ENCODE measurements around the gene NUP43.

The NUP43 gene

DNA sequence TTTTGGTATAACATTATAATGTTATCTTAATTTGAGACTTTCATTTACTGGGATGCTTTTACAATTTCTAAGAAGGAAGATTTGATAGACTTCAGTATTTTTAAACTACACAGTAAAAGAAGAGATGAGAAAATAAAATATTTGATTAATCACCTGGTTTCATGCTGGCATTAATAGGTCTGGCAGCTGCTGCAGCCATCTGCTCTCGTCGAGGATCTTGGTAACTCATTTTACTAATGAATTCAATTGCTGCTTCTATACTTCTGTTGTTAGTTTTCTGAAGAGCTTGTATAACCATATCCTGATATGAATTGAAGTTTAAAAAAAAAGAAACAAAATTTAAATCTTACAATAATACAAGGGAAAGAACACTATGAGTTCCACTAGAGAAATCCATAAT, 51.4 kb downstream of the NUP43 start:
- no peaks in the 10 kb centered on the region for H3K36me3 ChIP-seq (replicated peaks; ENCODE audit: insufficient read depth, low read length)
- no peaks in the 10 kb centered on the region for H3F3A ChIP-seq (ENCODE audit: insufficient read depth, low read length)
- no peak overlapping the region for H3K9ac ChIP-seq (ENCODE audit: low read length)
- H4K20me1 ChIP-seq (ENCODE audit: insufficient read depth, low read length) = no peaks in the 10 kb centered on the region
- TF ChIP-seq, protein P1, sequence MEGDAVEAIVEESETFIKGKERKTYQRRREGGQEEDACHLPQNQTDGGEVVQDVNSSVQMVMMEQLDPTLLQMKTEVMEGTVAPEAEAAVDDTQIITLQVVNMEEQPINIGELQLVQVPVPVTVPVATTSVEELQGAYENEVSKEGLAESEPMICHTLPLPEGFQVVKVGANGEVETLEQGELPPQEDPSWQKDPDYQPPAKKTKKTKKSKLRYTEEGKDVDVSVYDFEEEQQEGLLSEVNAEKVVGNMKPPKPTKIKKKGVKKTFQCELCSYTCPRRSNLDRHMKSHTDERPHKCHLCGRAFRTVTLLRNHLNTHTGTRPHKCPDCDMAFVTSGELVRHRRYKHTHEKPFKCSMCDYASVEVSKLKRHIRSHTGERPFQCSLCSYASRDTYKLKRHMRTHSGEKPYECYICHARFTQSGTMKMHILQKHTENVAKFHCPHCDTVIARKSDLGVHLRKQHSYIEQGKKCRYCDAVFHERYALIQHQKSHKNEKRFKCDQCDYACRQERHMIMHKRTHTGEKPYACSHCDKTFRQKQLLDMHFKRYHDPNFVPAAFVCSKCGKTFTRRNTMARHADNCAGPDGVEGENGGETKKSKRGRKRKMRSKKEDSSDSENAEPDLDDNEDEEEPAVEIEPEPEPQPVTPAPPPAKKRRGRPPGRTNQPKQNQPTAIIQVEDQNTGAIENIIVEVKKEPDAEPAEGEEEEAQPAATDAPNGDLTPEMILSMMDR (IDR thresholded peaks at IDR 0.05; ENCODE audit: low read length) = no peak
- TF ChIP-seq EZH2 (optimal IDR thresholded peaks at IDR 0.05; ENCODE audit: low read depth, low read length) = no peak
- TF ChIP-seq EZH2phosphoT487 (IDR thresholded peaks at IDR 0.05; ENCODE audit: low read length) = no peak
- peaks cover 42% of the 10 kb centered on the region for H3K79me2 ChIP-seq (ENCODE audit: low read length)
- no peak overlapping the region for H3K4me3 ChIP-seq (ENCODE audit: low read length)
- no peak overlapping the region for H2AFZ ChIP-seq (ENCODE audit: low read length)
- H3K9me2 ChIP-seq (replicated peaks; ENCODE audit: insufficient read depth, low read length) = no peaks in the 10 kb centered on the region
- H3K9me3 ChIP-seq (replicated peaks; ENCODE audit: insufficient read depth, low read length) = no peaks in the 10 kb centered on the region
- no peak overlapping the region for H3K27ac ChIP-seq (ENCODE audit: low read length)
- no peaks in the 10 kb centered on the region for H3K27me3 ChIP-seq (replicated peaks; ENCODE audit: insufficient read depth, low read length)
- no peak overlapping the region for H3K4me2 ChIP-seq (ENCODE audit: low read depth, low read length)
- no peaks in the 10 kb centered on the region for H3K4me1 ChIP-seq (ENCODE audit: low read length)
- no peak for DNase-seq

DNA sequence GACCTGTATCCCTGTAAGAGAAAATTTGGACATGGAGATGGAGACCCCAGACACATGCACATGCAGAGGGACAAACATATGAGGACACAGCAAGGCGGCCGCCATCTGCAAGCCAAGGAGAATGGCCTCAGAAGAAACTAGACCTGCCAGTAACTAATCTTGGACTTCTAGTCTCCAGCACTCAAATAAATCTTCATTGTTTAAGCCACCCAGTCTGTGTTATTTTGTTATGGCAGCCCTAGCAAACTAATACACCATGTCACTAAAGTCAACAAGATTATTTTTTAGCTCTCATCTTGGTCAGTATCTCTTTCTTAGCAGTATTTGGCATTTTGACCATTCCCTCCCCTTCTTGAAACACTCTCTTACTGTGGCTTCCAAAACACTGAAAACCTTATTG, 55.1 kb downstream of the NUP43 start:
- Histone ChIP-seq H3K79me2 (ENCODE audit: low read length) (peaks cover 12% of the 10 kb centered on the region), H3K9me2 (replicated peaks; ENCODE audit: insufficient read depth, low read length) (no peaks in the 10 kb centered on the region), H4K20me1 (ENCODE audit: insufficient read depth, low read length) (no peaks in the 10 kb centered on the region), H3F3A (ENCODE audit: insufficient read depth, low read length) (no peaks in the 10 kb centered on the region), H3K27ac (ENCODE audit: low read length) (no peak overlapping the region), H3K4me1 (ENCODE audit: low read length) (no peaks in the 10 kb centered on the region), H3K27me3 (replicated peaks; ENCODE audit: insufficient read depth, low read length) (no peaks in the 10 kb centered on the region), H3K36me3 (replicated peaks; ENCODE audit: insufficient read depth, low read length) (no peaks in the 10 kb centered on the region), H2AFZ (ENCODE audit: low read length) (no peak overlapping the region), H3K4me3 (ENCODE audit: low read length) (no peak overlapping the region), H3K9me3 (replicated peaks; ENCODE audit: insufficient read depth, low read length) (no peaks in the 10 kb centered on the region), H3K9ac (ENCODE audit: low read length) (no peak overlapping the region), H3K4me2 (ENCODE audit: low read depth, low read length) (no peak overlapping the region)
- DNase-seq = no peak
- TF ChIP-seq, protein P1 (IDR thresholded peaks at IDR 0.05; ENCODE audit: low read length) = no peak
- TF ChIP-seq EZH2 (optimal IDR thresholded peaks at IDR 0.05; ENCODE audit: low read depth, low read length) = no peak
- no peak for TF ChIP-seq EZH2phosphoT487 (IDR thresholded peaks at IDR 0.05; ENCODE audit: low read length)

DNA sequence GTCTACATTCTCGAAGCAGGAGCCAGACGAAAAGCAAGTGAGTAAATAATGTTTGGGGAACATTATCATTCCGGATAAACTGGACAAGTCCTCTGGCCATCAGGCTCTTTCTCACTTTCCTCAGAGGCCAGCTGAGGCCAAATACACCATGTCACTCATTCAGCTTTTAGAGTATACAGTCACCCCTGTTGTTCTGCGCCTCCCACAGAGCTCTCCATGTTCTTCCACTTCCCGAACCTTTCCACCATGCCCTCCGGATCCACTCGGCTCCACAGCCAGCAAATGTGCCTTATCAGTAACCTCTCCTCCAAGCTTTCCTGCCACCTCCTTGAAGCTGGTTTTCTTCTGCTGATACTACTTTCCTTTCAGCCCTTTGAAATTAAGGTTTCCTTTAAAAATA, 60.1 kb downstream of the NUP43 start:
- Histone ChIP-seq H3K4me2 (ENCODE audit: low read depth, low read length) (no peak overlapping the region), H3F3A (ENCODE audit: insufficient read depth, low read length) (no peaks in the 10 kb centered on the region), H3K9ac (ENCODE audit: low read length) (no peak overlapping the region), H3K4me1 (ENCODE audit: low read length) (no peaks in the 10 kb centered on the region), H3K36me3 (replicated peaks; ENCODE audit: insufficient read depth, low read length) (no peaks in the 10 kb centered on the region), H3K27ac (ENCODE audit: low read length) (no peak overlapping the region), H2AFZ (ENCODE audit: low read length) (no peak overlapping the region), H3K9me3 (replicated peaks; ENCODE audit: insufficient read depth, low read length) (no peaks in the 10 kb centered on the region), H3K4me3 (ENCODE audit: low read length) (no peak overlapping the region), H3K79me2 (ENCODE audit: low read length) (no peaks in the 10 kb centered on the region), H3K9me2 (replicated peaks; ENCODE audit: insufficient read depth, low read length) (no peaks in the 10 kb centered on the region), H4K20me1 (ENCODE audit: insufficient read depth, low read length) (no peaks in the 10 kb centered on the region), H3K27me3 (replicated peaks; ENCODE audit: insufficient read depth, low read length) (no peaks in the 10 kb centered on the region)
- TF ChIP-seq EZH2phosphoT487 (IDR thresholded peaks at IDR 0.05; ENCODE audit: low read length) = no peak
- TF ChIP-seq, protein P1 (IDR thresholded peaks at IDR 0.05; ENCODE audit: low read length) = no peak
- TF ChIP-seq EZH2 (optimal IDR thresholded peaks at IDR 0.05; ENCODE audit: low read depth, low read length) = no peak
- no peak for DNase-seq
